ENCODE results near the gene GTSE1.

The GTSE1 gene

GRCh38 chr22:46367707-46368191 lies 71.1 kb downstream of the GTSE1 start:
- no peak for DNase-seq

- DNase-seq = no peak
Measured at GRCh38 chr22:46368422-46368821, 71.8 kb downstream of the GTSE1 start.

- no peak for DNase-seq
Measured at GRCh38 chr22:46368871-46369715, 72.4 kb downstream of the GTSE1 start.

DNA sequence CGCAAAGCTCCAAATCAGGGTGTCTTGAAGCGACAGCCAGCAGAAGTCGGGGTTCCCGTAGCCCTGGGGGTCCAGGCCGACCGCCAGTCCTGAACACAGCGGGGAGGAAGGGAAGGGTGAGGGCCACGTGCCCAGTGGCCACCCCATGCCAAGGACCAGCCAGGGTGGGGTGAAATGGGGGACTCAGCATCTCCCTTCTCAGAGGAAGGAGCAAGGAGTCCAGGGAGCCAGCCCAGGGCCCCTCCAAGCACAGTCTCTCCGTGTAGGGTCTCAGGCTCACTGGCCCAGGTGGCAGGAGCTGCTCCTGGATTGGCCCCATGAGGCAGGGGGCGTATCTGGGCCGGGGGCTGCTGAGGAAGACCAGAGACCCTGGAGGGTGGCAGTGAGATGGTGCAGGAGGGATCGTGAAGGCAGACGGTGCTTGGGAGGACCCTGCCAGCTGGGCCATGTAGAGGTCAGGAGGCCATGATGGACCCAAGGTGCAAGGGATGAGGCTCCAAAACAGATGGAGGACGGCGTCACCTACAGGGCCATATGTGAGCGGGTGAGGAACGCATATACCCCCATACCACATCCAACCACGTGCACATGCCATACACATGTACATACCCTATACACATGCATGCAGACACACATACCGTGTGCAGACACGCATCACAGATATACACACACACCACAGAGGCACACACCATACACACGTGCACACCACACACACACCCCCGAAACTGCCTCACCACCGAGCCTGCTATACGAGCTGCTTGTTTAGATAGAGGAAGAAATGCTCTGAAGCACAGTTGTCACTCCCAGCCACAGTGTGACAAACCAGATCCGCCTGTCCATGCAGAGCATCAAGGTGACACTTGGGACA lies 73.3 kb downstream of the GTSE1 start:
- no peak for DNase-seq

DNA sequence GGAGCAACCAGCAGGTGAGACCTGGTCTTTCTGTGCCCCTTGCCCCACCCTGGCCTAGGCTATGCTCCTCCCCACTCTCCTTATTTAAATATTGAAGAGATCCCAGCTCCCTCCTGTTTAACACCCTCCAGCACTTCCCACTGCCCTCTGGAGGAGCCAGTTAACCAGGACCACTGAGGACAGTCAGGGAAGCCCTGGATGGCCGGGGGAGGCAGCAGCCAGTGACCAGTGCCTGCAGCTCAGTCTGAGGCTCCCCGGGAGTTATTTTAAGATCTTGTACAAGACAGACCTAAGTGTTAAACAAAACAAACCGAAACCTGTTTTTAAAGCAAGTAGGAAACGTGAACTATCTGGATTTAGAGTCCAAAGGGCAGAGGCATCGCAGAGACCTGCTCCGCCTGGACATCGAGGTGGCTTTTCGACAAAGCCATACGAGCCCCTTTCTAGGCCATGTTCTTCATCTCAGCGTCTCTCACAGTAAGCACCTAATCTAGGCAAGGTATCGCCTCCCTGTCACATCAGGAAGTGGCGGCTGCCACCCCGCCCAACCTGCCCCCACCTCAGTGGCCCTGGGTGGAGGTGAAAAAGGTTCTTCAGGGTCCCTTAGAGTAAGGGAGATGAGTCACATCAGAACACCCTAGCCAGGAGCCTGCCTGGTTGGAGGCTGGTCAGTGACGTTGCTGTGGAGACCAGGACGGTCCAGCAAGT lies 74.1 kb downstream of the GTSE1 start:
- DNase-seq = no peak

DNA sequence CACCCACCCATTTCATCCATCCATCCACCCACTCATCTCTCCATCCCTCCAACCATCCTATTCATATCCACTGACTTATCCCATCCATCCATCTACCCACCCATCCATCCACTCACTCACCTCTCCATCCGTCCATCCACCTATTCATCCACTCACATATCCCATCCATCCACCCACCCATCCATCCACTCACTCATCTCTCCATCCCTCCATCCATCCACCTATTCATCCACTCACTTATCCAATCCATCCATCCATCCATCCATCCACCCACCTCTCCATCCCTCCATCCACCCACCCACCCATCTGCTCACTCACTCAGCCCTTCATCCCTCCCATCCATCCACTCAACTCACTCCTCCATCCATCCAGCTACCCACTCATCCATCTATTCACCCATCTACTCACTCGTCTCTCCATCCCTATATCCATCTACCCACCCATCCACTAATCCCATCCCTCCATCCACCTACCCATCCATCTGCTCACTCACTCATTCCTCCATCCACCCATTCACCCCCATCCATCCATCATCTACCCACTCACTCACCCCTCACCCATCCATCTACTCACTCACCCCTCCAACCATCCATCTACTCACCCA lies 75.1 kb downstream of the GTSE1 start:
- no peak for DNase-seq

GRCh38 chr22:46372686-46373085 lies 76.0 kb downstream of the GTSE1 start:
- no peak for DNase-seq

- DNase-seq = no peak
Measured at GRCh38 chr22:46373159-46373558, 76.5 kb downstream of the GTSE1 start.

- no peak for DNase-seq
Measured at GRCh38 chr22:46373921-46374662, 77.4 kb downstream of the GTSE1 start.

DNA sequence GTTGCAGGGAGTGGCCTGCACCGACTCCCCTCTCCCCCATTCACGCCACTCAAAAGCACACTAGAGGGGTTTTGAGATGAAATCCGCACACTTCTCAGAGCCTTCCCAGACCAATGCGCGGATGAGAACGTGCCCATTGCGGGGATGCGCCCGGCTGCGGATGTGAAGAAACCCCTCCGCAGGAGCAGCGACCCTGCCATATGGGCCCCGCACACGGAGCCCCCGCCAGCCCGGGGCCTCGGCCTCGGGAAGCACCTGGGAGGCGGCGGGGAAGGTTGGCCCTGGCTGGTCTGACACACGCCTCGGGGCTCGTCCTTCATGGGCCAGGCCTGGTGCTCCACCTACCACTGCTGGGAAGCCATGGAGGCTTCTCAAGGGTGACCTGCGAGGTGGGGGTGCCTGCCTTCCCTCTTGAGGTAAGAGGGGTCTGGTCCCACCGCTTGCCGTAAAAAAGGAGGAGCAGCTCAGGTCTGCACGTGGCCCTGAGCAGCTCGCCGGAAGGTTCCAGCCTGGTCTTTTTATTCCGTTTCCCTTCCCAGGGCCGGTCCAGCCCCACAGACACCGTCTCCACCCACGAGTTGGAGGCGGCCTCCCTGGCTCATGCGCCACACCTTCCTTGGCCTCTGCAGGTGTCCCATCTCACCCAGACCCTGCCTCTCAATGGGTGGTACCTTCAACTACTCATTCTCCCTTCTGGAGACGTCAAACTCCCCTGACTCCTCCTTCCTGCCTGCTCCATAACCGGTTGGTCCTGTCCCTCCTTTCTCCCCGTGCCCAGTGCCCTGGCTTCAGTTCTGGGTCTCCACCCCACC lies 78.2 kb downstream of the GTSE1 start:
- DNase-seq = no peak

DNA sequence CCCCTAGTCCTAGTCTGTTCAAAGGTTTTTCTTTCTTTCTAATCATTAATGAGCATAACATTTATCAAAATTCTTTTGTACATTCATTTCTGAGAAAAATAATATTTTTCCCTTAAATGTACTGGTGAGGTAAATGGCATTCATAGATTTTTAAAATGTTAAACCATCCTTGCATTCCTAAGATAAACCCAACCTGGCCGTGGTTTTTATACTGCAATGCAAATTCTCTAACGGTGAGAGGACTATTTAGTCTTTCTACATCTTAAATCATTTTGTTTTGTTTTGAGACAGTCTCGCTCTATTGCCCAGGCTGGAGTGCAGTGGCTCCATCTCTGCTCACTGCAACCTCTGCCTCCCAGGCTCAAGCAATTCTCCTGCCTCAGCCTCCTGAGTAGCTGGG lies 79.4 kb downstream of the GTSE1 start:
- no peak for DNase-seq

- no peak for DNase-seq
Measured at GRCh38 chr22:46376908-46377524, 80.3 kb downstream of the GTSE1 start.

GRCh38 chr22:46377525-46378425 lies 81.1 kb downstream of the GTSE1 start:
- no peak for DNase-seq

GRCh38 chr22:46378426-46379065 lies 81.9 kb downstream of the GTSE1 start:
- no peak for DNase-seq

DNA sequence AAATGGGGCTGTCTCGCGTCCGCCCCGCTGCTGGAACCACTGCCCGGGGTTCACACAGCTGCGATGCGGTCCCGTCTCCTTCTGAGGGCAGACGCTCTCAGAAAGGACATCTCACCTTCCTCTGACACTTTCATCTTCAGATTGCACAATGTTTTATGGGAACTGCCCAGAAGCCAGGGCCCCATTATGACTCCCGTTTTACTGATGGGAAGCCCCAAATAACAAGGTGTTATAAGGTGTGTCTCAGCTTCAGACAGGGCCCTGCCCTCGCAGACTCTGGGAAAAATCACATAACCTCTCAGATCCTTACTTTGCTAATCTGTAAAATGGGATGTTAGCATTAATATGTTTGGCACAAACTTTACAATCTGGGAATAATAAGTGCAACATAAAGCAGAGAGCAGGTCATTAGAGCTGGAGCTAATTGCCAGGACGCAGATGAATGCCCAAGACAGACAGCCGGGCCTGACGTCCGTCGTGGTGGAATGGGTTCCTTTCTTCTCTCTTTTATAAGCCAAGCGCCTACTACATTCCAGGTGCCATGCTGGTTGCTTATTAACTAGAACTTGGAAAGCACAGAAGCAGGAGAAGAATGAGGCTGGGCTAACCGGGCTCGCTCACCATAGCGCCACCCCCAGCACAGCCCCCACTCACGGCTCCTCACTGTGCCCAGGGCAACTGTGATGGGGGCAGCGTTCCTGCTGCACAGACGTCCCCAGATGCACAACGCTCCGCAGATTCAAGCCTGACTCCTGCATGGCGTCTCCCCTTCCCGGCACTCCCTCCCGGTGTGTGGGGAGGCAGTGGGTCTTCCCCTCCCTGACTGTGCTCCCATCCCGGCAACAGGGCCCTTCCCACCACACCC lies 82.6 kb downstream of the GTSE1 start:
- DNase-seq = no peak

DNA sequence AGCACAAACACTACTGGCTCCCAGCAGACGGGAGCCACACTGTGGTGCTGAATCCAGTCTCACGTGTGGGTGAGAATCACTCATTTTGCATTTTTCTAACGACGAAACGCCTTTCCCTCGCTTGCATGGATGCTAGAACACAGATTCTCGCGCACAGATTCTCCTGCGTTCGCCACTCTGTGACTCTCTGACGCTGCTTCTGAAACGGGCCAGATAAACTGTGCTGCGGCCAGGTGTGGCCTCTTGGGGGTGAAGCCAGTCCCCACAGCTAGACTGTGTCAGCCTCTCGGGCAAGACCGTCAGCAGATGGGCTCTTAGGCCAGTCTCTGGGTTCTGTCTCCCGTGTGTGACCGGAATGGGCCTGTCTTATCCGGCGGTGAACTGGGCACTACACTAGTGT lies 83.4 kb downstream of the GTSE1 start:
- no peak for DNase-seq

Data from HCEC 1CT (cell line).